GM18951 (cell line): ENCODE data around the gene TMEM255B.

ENCODE experiments used
- POLR2A ChIP-seq: IDR thresholded peaks from 4 replicates; pipeline ENCODE4 v1.6.1; 2011; ENCODE audit warnings: mild to moderate bottlenecking; ENCODE audit not compliant: insufficient read length, insufficient read depth; ENCODE audit errors: extremely low read depth
- in situ Hi-C: fragments of 300-500 bp; cut with MboI; formaldehyde crosslinking; loops from one replicate; pipeline ENCODE4 v1.12.0; 2022; ENCODE audit warnings: low sequenced_read_pairs, mixed read lengths, inconsistent platforms; ENCODE audit not compliant: unreplicated experiment

The TMEM255B gene

GRCh38 chr13:113816254-113816929 lies 57.4 kb downstream of the TMEM255B start:
- TF ChIP-seq POLR2A: no peak
- in situ Hi-C loops: no loop called here

GRCh38 chr13:113816946-113817859 lies 58.2 kb downstream of the TMEM255B start:
- no peak for TF ChIP-seq POLR2A
- in situ Hi-C loops: no loop called here

- in situ Hi-C loops: no loop called here
- no peak for TF ChIP-seq POLR2A
Observed at GRCh38 chr13:113817860-113818691, 59.0 kb downstream of the TMEM255B start.

GRCh38 chr13:113818700-113819295 lies 59.8 kb downstream of the TMEM255B start:
- TF ChIP-seq POLR2A: no peak
- in situ Hi-C loops: no loop called here

GRCh38 chr13:113819341-113819730 lies 60.3 kb downstream of the TMEM255B start:
- no peak for TF ChIP-seq POLR2A
- in situ Hi-C loops: no loop called here

GRCh38 chr13:113819731-113820715 lies 61.0 kb downstream of the TMEM255B start:
- in situ Hi-C loops: no loop called here
- no peak for TF ChIP-seq POLR2A

GRCh38 chr13:113820813-113821651 lies 62.0 kb downstream of the TMEM255B start:
- in situ Hi-C loops: no loop called here
- TF ChIP-seq POLR2A: no peak

GRCh38 chr13:113821847-113822246 lies 62.8 kb downstream of the TMEM255B start:
- in situ Hi-C loops: no loop called here
- no peak for TF ChIP-seq POLR2A

- TF ChIP-seq POLR2A: no peak
- in situ Hi-C loops: no loop called here
Observed at GRCh38 chr13:113822266-113822665, 63.2 kb downstream of the TMEM255B start.

- no peak for TF ChIP-seq POLR2A
- in situ Hi-C loops: no loop called here
Observed at GRCh38 chr13:113822956-113823744, 64.1 kb downstream of the TMEM255B start.
